A549 treated with Mapracorat at 1 μM for 4 hours (cell line): ENCODE data around the gene DPP7. TPM values are rescaled to one million over a fixed set of nuclear protein-coding genes. Genes with fewer than 3 reads are reported as not detected.

Experiments
- total RNA-seq: library from RNA; stranded (reverse); fragments of 200-300 nt; extraction: Qiagen RNA extraction; gene quantifications from 5 replicates; pipeline ENCODE4 v1.2.3, GENCODE V29; 2022

DPP7 gene
- total RNA-seq: 66.6 to 132 TPM (median 125 TPM) in 5 replicates

DNA sequence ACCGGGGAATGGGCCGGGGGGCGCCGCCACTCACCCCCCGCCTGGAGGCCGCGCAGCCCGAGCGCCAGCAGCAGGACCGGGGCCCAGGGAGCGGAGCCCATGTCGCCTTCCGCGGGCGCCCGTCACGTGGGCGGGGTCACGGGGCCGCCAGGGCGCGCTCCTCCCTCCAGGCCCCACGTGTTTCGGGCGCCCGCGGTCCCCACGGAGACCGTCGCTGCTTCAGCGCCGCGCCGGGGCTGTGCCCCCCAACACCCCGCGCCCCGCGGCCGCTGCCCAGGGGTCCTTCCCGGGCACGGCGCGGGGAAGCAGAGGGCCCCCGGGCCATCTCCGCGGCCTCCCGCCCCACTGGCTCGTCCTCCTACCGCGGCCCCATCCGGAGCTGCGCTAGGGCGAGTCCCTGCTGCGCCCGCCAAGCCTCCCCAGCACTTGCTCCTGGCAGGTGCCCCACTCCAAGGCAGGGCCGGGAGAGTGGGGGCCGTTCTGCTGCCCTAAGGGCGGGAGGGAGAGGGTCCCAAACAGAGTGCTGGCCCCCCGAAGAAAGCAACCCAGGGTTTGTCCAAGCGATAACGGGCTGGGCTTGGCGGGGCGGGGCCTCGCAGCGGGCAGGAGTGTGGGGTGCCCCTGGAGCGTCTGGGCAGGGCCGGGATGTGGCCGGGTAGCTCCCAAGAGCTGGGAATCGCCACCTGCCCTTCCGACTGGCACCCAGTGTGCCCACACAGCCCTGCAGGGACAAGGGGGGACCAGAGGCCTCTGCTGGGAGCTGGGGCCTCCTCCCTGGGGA is at the start of gene DPP7:
TSS of gene DPP7 (minus strand) at position 121 of the 781 bp plus-strand sequence. CDS start at position 101, 20 bp downstream.

GRCh38 chr9:137138722-137139467 is 24.4 kb upstream of the DPP7 start, which contains the start of gene GRIN1:
Gene GRIN1 (plus strand): TSS chr9:137139154. CDS start chr9:137139487, 333 bp downstream.

DNA sequence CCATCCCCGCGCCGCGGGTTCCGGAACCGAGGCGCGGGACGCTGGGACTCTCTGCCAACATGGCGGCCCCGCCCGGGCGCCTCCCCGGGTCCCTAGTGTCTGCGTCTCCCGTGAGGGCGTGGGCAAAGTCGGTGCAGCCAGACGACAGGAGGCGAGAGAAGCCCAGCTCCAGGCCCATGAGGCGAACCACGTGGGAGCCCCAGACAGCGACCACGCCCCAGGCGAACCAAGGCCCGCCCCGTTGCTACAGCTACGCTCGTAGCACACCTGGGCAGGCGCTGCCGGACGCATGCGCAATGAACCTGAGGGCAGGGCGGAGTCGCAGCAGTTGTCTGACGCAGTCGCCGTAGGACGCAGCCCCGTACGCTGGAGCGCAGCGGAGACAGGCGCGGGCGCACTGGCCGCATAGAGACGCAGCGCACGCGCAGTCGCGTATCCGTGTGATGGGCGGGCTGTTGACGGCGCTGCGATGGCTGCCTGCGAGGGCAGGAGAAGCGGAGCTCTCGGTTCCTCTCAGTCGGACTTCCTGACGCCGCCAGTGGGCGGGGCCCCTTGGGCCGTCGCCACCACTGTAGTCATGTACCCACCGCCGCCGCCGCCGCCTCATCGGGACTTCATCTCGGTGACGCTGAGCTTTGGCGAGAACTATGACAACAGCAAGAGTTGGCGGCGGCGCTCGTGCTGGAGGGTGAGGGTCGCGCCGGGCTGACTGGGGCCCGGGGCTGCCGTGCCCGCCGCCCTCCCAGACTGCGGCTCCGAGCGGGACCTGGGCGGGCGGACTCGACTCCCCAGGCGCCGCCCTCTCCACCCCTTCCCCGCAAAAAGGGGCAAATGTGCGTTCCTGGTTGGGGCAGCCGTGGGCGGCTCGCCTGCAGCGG is 27.8 kb downstream of the DPP7 start, which contains the start of gene MAN1B1:
TSS of gene MAN1B1 (plus strand) at position 455 of the 878 bp plus-strand sequence. CDS start at position 470, 15 bp downstream.

DNA sequence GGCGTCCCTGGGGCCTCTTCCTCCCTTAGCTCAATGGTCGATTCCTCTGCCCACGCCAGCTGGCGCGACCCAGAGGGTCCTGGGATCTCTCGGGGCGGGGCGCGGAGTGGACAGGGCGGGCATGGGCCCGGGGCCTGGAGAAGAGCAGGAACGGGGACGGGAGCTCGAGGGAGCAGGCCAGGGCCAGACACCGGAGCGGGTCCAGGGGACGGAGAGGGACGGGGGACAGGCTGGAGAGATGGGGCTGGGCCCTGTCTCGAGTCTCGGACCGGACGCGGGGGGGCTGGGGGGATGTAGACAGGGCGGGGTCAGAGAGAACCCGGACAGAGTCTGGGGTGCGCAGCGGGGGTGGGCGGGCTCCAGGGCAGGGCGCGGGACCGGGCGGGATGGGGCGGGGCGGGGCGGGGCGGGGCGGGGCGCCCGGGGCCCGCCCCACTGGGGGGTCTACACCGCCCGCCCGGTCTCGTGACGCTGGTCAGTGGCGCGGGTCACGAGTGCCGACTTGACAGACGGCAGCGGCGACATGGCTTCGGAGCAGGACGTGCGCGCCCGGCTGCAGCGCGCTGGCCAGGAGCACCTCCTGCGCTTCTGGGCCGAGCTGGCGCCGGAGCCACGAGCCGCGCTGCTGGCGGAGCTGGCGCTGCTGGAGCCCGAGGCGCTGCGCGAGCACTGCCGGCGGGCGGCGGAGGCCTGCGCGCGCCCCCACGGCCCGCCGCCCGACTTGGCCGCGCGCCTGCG is 37.4 kb downstream of the DPP7 start, which contains the start of gene UAP1L1:
TSS of gene UAP1L1 (plus strand) at position 508 of the 738 bp plus-strand sequence. CDS start at position 524, 16 bp downstream.

DNA sequence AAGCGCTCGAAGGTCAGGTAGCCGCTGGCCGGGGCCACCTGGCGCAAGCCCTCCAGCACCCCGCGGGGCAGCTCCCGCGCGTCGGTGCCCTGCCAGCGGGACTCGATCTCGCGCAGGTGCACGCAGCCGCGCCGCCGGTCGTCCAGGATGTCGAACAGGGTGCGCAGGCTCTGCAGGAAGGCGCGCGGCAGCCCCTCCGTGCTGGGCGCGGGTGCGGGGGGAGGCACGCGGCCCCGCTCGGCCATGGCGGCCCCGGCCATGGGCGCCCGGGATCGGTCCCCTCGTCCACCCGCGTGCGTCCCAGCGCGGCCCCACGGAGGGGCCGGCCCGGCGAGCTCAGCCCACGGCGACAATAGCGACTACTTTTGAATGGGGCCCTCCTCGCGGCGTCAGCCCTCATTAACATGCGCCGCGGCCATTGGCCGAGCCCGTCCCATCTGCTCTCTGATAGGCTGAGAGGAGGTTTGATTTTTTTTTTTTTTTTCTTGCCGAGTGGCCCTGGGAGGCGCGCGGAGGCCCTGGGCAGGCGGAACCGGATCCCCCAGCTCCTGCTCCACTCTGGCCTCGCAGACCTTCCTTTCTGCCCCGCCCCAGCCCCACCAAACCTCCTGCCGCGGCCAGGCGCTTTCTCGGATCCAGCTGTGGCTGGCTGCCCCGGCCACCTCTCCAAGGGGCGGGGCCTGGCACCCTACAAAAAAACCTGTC is 44.2 kb downstream of the DPP7 start, which contains the start of gene SAPCD2:
TSS of gene SAPCD2 (minus strand) at position 357 of the 705 bp plus-strand sequence. CDS start at position 260, 97 bp downstream.

Other genes with a start within 250 kb of the DPP7 start
- gene EDF1, start 248.4 kb downstream of the DPP7 start, total RNA-seq: 435 to 512 TPM (median 456 TPM) in 5 replicates
- gene TRAF2, start 228.2 kb downstream of the DPP7 start, total RNA-seq: 38.3 to 63.1 TPM (median 52.9 TPM) in 5 replicates
- 62.7 to 103 TPM (median 99.7 TPM) in 5 replicates for gene FBXW5, start 170.0 kb downstream of the DPP7 start, total RNA-seq
- gene C8G, start 169.5 kb downstream of the DPP7 start, total RNA-seq: 0.42 to 3.2 TPM (median 0.76 TPM) in 5 replicates
- 1.0 to 1.9 TPM (median 1.3 TPM) in 5 replicates for gene LCN12, start 162.5 kb downstream of the DPP7 start, total RNA-seq
- 0.44 to 0.61 TPM (median 0.47 TPM) in 4 of 5 replicates, not detected in the other for gene PTGDS, start 137.2 kb downstream of the DPP7 start, total RNA-seq
- 0.07 to 0.24 TPM (median 0.10 TPM) in 5 replicates for gene LCNL1, start 131.7 kb downstream of the DPP7 start, total RNA-seq
- gene PAXX, start 122.3 kb downstream of the DPP7 start, total RNA-seq: 43.1 to 85.2 TPM (median 71.2 TPM) in 5 replicates
- gene CLIC3, start 118.2 kb downstream of the DPP7 start, total RNA-seq: 2.4 to 5.5 TPM (median 4.9 TPM) in 5 replicates
- 19.0 to 29.4 TPM (median 26.7 TPM) in 5 replicates for gene ABCA2, start 86.5 kb downstream of the DPP7 start, total RNA-seq
- gene FUT7, start 82.6 kb downstream of the DPP7 start, total RNA-seq: 0.05 to 0.07 TPM (median 0.06 TPM) in 4 of 5 replicates, not detected in the other
- gene NPDC1, start 68.6 kb downstream of the DPP7 start, total RNA-seq: 40.8 to 96.8 TPM (median 80.5 TPM) in 5 replicates
- gene ENTPD2, start 60.7 kb downstream of the DPP7 start, total RNA-seq: 2.2 to 2.9 TPM (median 2.4 TPM) in 5 replicates
- gene SAPCD2, start 44.2 kb downstream of the DPP7 start, total RNA-seq: 13.5 to 26.0 TPM (median 23.9 TPM) in 5 replicates
- 9.3 to 16.6 TPM (median 12.2 TPM) in 5 replicates for gene UAP1L1, start 37.2 kb downstream of the DPP7 start, total RNA-seq
- 40.2 to 53.2 TPM (median 51.7 TPM) in 5 replicates for gene MAN1B1, start 27.7 kb downstream of the DPP7 start, total RNA-seq
- gene GRIN1, start 24.4 kb upstream of the DPP7 start, total RNA-seq: 0.20 to 0.71 TPM (median 0.53 TPM) in 5 replicates
- 0.59 to 2.0 TPM (median 1.8 TPM) in 5 replicates for gene LRRC26, start 55.3 kb upstream of the DPP7 start, total RNA-seq
- gene TMEM210, start 57.3 kb upstream of the DPP7 start, total RNA-seq: not detected in 5 replicates
- 23.4 to 36.8 TPM (median 34.5 TPM) in 5 replicates for gene ANAPC2, start 73.8 kb upstream of the DPP7 start, total RNA-seq
- 103 to 151 TPM (median 139 TPM) in 5 replicates for gene SSNA1, start 73.9 kb upstream of the DPP7 start, total RNA-seq
- gene TPRN, start 86.0 kb upstream of the DPP7 start, total RNA-seq: 6.0 to 10.8 TPM (median 10.2 TPM) in 5 replicates
- 33.8 to 47.5 TPM (median 45.4 TPM) in 5 replicates for gene TMEM203, start 90.9 kb upstream of the DPP7 start, total RNA-seq
- gene NDOR1, start 91.0 kb upstream of the DPP7 start, total RNA-seq: 9.8 to 19.3 TPM (median 16.4 TPM) in 5 replicates
- gene RNF208, start 107.5 kb upstream of the DPP7 start, total RNA-seq: 1.1 to 2.1 TPM (median 1.8 TPM) in 5 replicates
- 2.5 to 5.4 TPM (median 4.8 TPM) in 5 replicates for gene CYSRT1, start 110.4 kb upstream of the DPP7 start, total RNA-seq
- 0.07 to 0.44 TPM (median 0.31 TPM) in 5 replicates for gene RNF224, start 112.8 kb upstream of the DPP7 start, total RNA-seq
- gene SLC34A3, start 116.2 kb upstream of the DPP7 start, total RNA-seq: 0.08 to 0.28 TPM (median 0.09 TPM) in 3 of 5 replicates, not detected in the others
- gene TUBB4B, start 126.6 kb upstream of the DPP7 start, total RNA-seq: 637 to 832 TPM (median 729 TPM) in 5 replicates
- gene STPG3, start 136.6 kb upstream of the DPP7 start, total RNA-seq: not detected in 5 replicates
- 43.1 to 58.5 TPM (median 55.8 TPM) in 5 replicates for gene NELFB, start 140.6 kb upstream of the DPP7 start, total RNA-seq
- gene TOR4A, start 163.0 kb upstream of the DPP7 start, total RNA-seq: 17.1 to 29.0 TPM (median 26.7 TPM) in 5 replicates
- 2.4 to 5.6 TPM (median 4.3 TPM) in 5 replicates for gene NRARP, start 187.5 kb upstream of the DPP7 start, total RNA-seq